Stomach (tissue), 4 donors: ENCODE results near the gene C19orf25.

Experiments used
- CTCF ChIP-seq, 7 experiments: fragments of 450-650 bp in 4 of 7; fragments of 200-600 bp in 3 of 7; sonication (generic) in 3 of 7; IDR thresholded peaks; one replicate each; pipeline ENCODE4 v1.5.1; 2016 to 2019; ENCODE audit warnings: antibody characterized with exemption in 7 of 7, control low read depth in 2 of 7, mild to moderate bottlenecking in 1 of 7
- EP300 ChIP-seq: sonication (generic); formaldehyde crosslinking; IDR thresholded peaks from one replicate; pipeline ENCODE4 v1.6.1; 2017; ENCODE audit warnings: antibody characterized with exemption
- POLR2A ChIP-seq, 4 donors: fragments of 450-650 bp; IDR thresholded peaks; one replicate each; pipeline ENCODE4 v1.6.1; 2016; ENCODE audit warnings: antibody characterized with exemption in 4 of 4, control low read depth in 2 of 4, mild to moderate bottlenecking in 1 of 4, moderate library complexity in 1 of 4
- POLR2AphosphoS5 ChIP-seq, 3 donors: sonication (generic); formaldehyde crosslinking; IDR thresholded peaks; one replicate each; pipeline ENCODE4 v1.6.1; 2016; ENCODE audit warnings: antibody characterized with exemption in 3 of 3

DNA sequence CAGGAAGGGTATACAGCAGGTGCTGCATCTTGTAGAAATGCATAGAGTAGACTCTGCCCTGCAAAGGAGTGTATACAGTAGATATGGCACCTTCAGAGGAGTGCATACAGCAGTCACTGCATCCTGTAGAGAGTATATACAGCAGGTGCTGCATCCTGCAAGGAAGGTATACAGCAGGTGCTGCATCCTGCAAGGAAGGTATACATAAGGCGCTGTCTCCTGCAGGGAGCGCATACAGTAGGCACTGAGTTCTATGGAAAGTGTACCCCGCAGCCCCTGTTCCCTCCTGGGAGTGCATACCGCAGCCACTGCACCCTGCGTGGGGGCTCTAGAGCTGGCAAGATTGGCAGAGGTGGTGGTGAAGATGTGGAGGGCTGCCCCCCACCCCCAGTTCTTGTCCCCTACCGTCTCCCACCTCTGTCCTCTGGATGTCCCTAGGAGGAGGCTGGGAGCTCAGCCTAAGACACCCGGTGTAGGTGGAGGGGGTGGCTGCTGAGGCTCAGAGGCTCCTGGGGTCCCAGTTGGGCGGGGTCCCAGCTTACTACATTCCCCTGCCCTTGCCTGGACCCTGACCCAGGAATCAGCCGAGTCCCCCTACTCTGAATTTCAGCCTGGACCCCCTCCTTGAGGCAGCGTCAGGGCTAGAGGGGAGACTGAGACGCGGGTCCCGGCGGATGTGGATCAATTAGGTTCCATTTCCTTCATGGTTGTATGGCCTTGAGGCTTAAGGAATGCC, 36.1 kb upstream of the C19orf25 start:
- TF ChIP-seq CTCF (IDR thresholded peaks at IDR 0.05) (no peak), POLR2AphosphoS5 (IDR thresholded peaks at IDR 0.05) (no peak), POLR2A (IDR thresholded peaks at IDR 0.05) (no peak), EP300 (no peak)
